Thyroid gland (tissue), 4 donors: ENCODE data around the gene ABCA3. TPM values are rescaled to one million over a fixed set of nuclear protein-coding genes. Genes with fewer than 3 reads are reported as not detected.

Experiments used
- DNase-seq, 2 donors: peaks; one replicate each; pipeline ENCODE4 v3.0.0-alpha.2; 2019
- H3K27ac ChIP-seq, 3 donors: fragments of 200-600 bp; sonication (generic); 1 replicate in 2 of 3; 2 replicates in 1 of 3; pipeline ENCODE4 v1.5.1; 2016 to 2019; ENCODE audit warnings: mild to moderate bottlenecking in 1 of 3, moderate library complexity in 1 of 3
- H3K27me3 ChIP-seq: fragments of 200-600 bp; sonication (generic); one replicate; pipeline ENCODE4 v1.5.1; 2019
- H3K36me3 ChIP-seq, 2 donors: fragments of 200-600 bp; sonication (generic); one replicate each; pipeline ENCODE4 v1.5.1; 2016 to 2019
- H3K4me1 ChIP-seq, 2 donors: fragments of 200-600 bp; sonication (generic); one replicate each; pipeline ENCODE4 v1.5.1; 2017 to 2019
- H3K4me3 ChIP-seq, 3 donors: fragments of 200-600 bp; sonication (generic); replicated peaks in 1 of 3; 1 replicate in 2 of 3; 2 replicates in 1 of 3; pipeline ENCODE4 v1.5.1; 2016; ENCODE audit warnings: mild to moderate bottlenecking in 1 of 3
- H3K9me3 ChIP-seq: fragments of 200-600 bp; sonication (generic); one replicate; pipeline ENCODE4 v1.5.1; 2017
- CTCF ChIP-seq, 6 experiments: fragments of 200-600 bp in 3 of 6; fragments of 450-650 bp in 3 of 6; sonication (generic) in 3 of 6; IDR thresholded peaks; one replicate each; pipeline ENCODE4 v1.5.1; 2016 to 2019; ENCODE audit warnings: antibody characterized with exemption in 6 of 6, mild to moderate bottlenecking in 2 of 6, inconsistent platforms in 1 of 6, moderate library complexity in 1 of 6
- WGBS, 2 donors: methylation state at CpG; one replicate each; pipeline ENCODE4 v1.1.5; 2017; 5-methylcytosine and 5-hydroxymethylcytosine counted together
- intact Hi-C: fragments of 100-400 bp; cut with DNase I; formaldehyde crosslinking; loops from one replicate; pipeline ENCODE4 v1.15.1; 2023
- microRNA counts, 2 donors: library from miRNA; unstranded; fragments of <30 nt; microRNA quantifications; one replicate each; lab custom pipeline; 2016 to 2017
- microRNA-seq: library from miRNA; unstranded; fragments of <30 nt; microRNA quantifications from one replicate; pipeline ENCODE4, GENCODE V29; 2016
- small RNA-seq: library from RNA; depleted of rRNA; stranded (forward); fragments of <200 nt; gene quantifications from one replicate; pipeline ENCODE3, GENCODE V24; 2016
- total RNA-seq, 4 donors: library from RNA; depleted of rRNA; stranded (reverse); fragments of >200 nt; gene quantifications; one replicate each; pipeline ENCODE4 v1.2.3, GENCODE V29; 2016

The ABCA3 gene
- total RNA-seq, 4 donors from 2014 or later: 36.5 to 66.7 (median 60.4) TPM

GRCh38 chr16:2226245-2226793 lies 114.2 kb downstream of the ABCA3 start:
- DNase-seq: no peak
- H3K36me3 ChIP-seq: peaks cover 19 to 24% of the 10 kb centered on the region in 2 donors
- intact Hi-C loops: no loop called here
- no peak overlapping the region for H3K4me3 ChIP-seq
- WGBS, 2 donors: 82 to 87% methylated on average over 9 of the region's 9 CpGs
- no peak for TF ChIP-seq CTCF (IDR thresholded peaks at IDR 0.05)
- H3K27ac ChIP-seq: no peak overlapping the region
- no peaks in the 10 kb centered on the region for H3K9me3 ChIP-seq
- H3K4me1 ChIP-seq: peaks cover 29 to 39% of the 10 kb centered on the region in 2 donors
- no peaks in the 10 kb centered on the region for H3K27me3 ChIP-seq

MicroRNAs within 50 kb of the gene (microRNA counts, 767-probe panel; counts per million panel counts)
- 0 counts per million in 2 donors for microRNA hsa-miR-940 (lab: Ali Mortazavi, UCI)

Small RNA genes within 50 kb of the gene (microRNA-seq; reads per million reads assigned to microRNA genes)
- gene MIR3677: not detected
- not detected for gene MIR4717

Small RNA genes within 50 kb of the gene (small RNA-seq; reads per million reads assigned to genes)
- not detected for gene MIR3677
- gene MIR4717: not detected

Other genes starting within 250 kb of the ABCA3 start
- gene PKD1, start 204.8 kb downstream of the ABCA3 start, total RNA-seq: 100 to 1,000 TPM in 1 of 4 donors, 10 to 100 TPM in 3; 66.9 to 153 (median 87.7) TPM
- gene RAB26, start 192.1 kb downstream of the ABCA3 start, total RNA-seq: 1 to 10 TPM in 1 of 4 donors, under 1 TPM in 2, not detected in 1; 0.40 to 1.6 (median 0.89) TPM
- gene TRAF7, start 184.9 kb downstream of the ABCA3 start, total RNA-seq: 10 to 100 TPM; 27.7 to 51.9 (median 41.5) TPM
- 1 to 10 TPM in 1 of 4 donors, under 1 TPM in 3; 0.13 to 1.2 (median 0.40) TPM for gene CASKIN1, start 144.1 kb downstream of the ABCA3 start, total RNA-seq
- gene MLST8, start 135.3 kb downstream of the ABCA3 start, total RNA-seq: 10 to 100 TPM; 61.0 to 95.6 (median 63.1) TPM
- gene BRICD5, start 129.9 kb downstream of the ABCA3 start, total RNA-seq: 10 to 100 TPM in 2 of 4 donors, 1 to 10 TPM in 2; 3.8 to 44.6 (median 12.0) TPM
- 10 to 100 TPM; 13.4 to 44.0 (median 28.8) TPM for gene PGP, start 125.9 kb downstream of the ABCA3 start, total RNA-seq
- 10 to 100 TPM; 35.3 to 55.7 (median 41.3) TPM for gene E4F1, start 117.1 kb downstream of the ABCA3 start, total RNA-seq
- 1 to 10 TPM in 3 of 4 donors, under 1 TPM in 1; 0.88 to 4.5 (median 1.4) TPM for gene DNASE1L2, start 104.3 kb downstream of the ABCA3 start, total RNA-seq
- 100 to 1,000 TPM; 104 to 208 (median 169) TPM for gene ECI1, start 89.1 kb downstream of the ABCA3 start, total RNA-seq
- 100 to 1,000 TPM; 127 to 158 (median 141) TPM for gene RNPS1, start 72.6 kb downstream of the ABCA3 start, total RNA-seq
- gene CCNF, start 88.7 kb upstream of the ABCA3 start, total RNA-seq: 1 to 10 TPM; 1.2 to 2.5 (median 1.8) TPM
- under 1 TPM in 2 of 4 donors, not detected in 2; 0.83 to 0.96 TPM for gene TEDC2, start 119.4 kb upstream of the ABCA3 start, total RNA-seq
- under 1 TPM in 3 of 4 donors, not detected in 1; 0.13 to 0.63 (median 0.56) TPM for gene NTN3, start 130.6 kb upstream of the ABCA3 start, total RNA-seq
- gene TBC1D24, start 134.4 kb upstream of the ABCA3 start, total RNA-seq: 10 to 100 TPM; 15.9 to 32.3 (median 21.8) TPM
- 10 to 100 TPM; 33.1 to 62.1 (median 36.3) TPM for gene ATP6V0C, start 173.2 kb upstream of the ABCA3 start, total RNA-seq
- gene AMDHD2, start 179.6 kb upstream of the ABCA3 start, total RNA-seq: 10 to 100 TPM; 32.6 to 43.5 (median 37.9) TPM
- 1 to 10 TPM; 3.6 to 7.8 (median 3.6) TPM for gene CEMP1, start 190.7 kb upstream of the ABCA3 start, total RNA-seq
- gene PDPK1, start 197.3 kb upstream of the ABCA3 start, total RNA-seq: 10 to 100 TPM; 33.3 to 89.0 (median 39.5) TPM